Measurements from ENCODE around the gene GRAMD4. TPM values are rescaled to one million over a fixed set of nuclear protein-coding genes. Genes with fewer than 3 reads are reported as not detected.

Gene GRAMD4
- total RNA-seq, 1 experiment from 2014 or later, result 19.8 TPM

- no peaks in the 10 kb centered on the region for H3K79me1 ChIP-seq (ENCODE audit: insufficient read depth, low read depth, low read length, poor library complexity, severe bottlenecking)
- no peaks in the 10 kb centered on the region for H4K20me1 ChIP-seq (ENCODE audit: control insufficient read depth, insufficient read depth, insufficient read length)
- H3K27me3 ChIP-seq (ENCODE audit: insufficient read depth, low read length), result no peaks in the 10 kb centered on the region
- no peak overlapping the region for H4K8ac ChIP-seq (replicated peaks; ENCODE audit: insufficient read length, low read depth, low read length)
- H3K23me2 ChIP-seq (ENCODE audit: insufficient read length, low read depth, low read length, poor library complexity, severe bottlenecking), result no peaks in the 10 kb centered on the region
- H4K91ac ChIP-seq (ENCODE audit: insufficient read length, low read depth, low read length), result no peak overlapping the region
- H2BK120ac ChIP-seq (ENCODE audit: low read depth, low read length, poor library complexity, severe bottlenecking), result no peak overlapping the region
- H3K14ac ChIP-seq (ENCODE audit: insufficient read depth, low read length), result no peak overlapping the region
- H3K27ac ChIP-seq (ENCODE audit: insufficient read length, low read depth, low read length), result no peak overlapping the region
- H3K9me3 ChIP-seq (ENCODE audit: control insufficient read depth, low read depth, low read length), result no peaks in the 10 kb centered on the region
- no peak overlapping the region for H3T11ph ChIP-seq (ENCODE audit: low read length)
- no peak overlapping the region for H2AFZ ChIP-seq (ENCODE audit: low read length)
- peaks cover 2% of the 10 kb centered on the region; the same call in 1 of the 2 replicates for H3K4me1 ChIP-seq (ENCODE audit: insufficient read depth, low read length)
- Mint-ChIP-seq H3K27me3 (ENCODE audit: low read depth) (no peaks in the 10 kb centered on the region), H3K27ac (no peak overlapping the region), H3K4me3 (no peak overlapping the region), H3K9me3 (no peaks in the 10 kb centered on the region), H3K4me1 (peaks cover 12 to 24% of the 10 kb centered on the region in 2 experiments), H3K36me3 (ENCODE audit: insufficient read depth in 1 of 3, low read depth in 3 of 3) (no peaks in the 10 kb centered on the region)
- H3K23ac ChIP-seq (ENCODE audit: insufficient read length, low read depth, low read length), result no peak overlapping the region
- no peaks in the 10 kb centered on the region for H3K79me2 ChIP-seq (ENCODE audit: insufficient read depth, low read length)
- no peak overlapping the region for H3K56ac ChIP-seq (ENCODE audit: insufficient read length, low read depth, low read length)
- H3K9ac ChIP-seq (ENCODE audit: extremely low read depth, insufficient read length, low read length), result no peak overlapping the region
- no peak overlapping the region for H2AK5ac ChIP-seq (ENCODE audit: insufficient read length, low read length)
- no peak overlapping the region for H3K4ac ChIP-seq (ENCODE audit: low read depth, low read length)
- no peak overlapping the region for H2BK15ac ChIP-seq (ENCODE audit: low read depth, low read length)
- WGBS (ENCODE audit: extremely low coverage, insufficient read length, low lambda C conversion rate), result no CpG with 5 or more reads among the region's 15 CpGs
- no peak overlapping the region for H2BK5ac ChIP-seq (ENCODE audit: insufficient read length, low read length)
- no peak overlapping the region for H4K5ac ChIP-seq (ENCODE audit: insufficient read length, low read depth, low read length)
- H2BK20ac ChIP-seq (ENCODE audit: low read depth, low read length, poor library complexity, severe bottlenecking), result no peak overlapping the region
- no peak overlapping the region for H3K18ac ChIP-seq (ENCODE audit: insufficient read length, low read depth, low read length)
- H3K4me2 ChIP-seq (ENCODE audit: insufficient read depth, insufficient read length, low read length), result no peak overlapping the region
- no peak for DNase-seq
- H2BK12ac ChIP-seq (ENCODE audit: insufficient read length, low read depth, low read length), result no peak overlapping the region
- no peak for TF ChIP-seq CTCF (conservative IDR thresholded peaks at IDR 0.05)
These were observed 25.9 kb upstream of the GRAMD4 start for GRCh38 chr22:46593996-46594946.

All from H9 (cell line).